ENCODE data around the gene RNU6-8.

RNU6-8 gene

GRCh38 chr14:32202998-32203882 is at the start of gene RNU6-8:
TSS of gene RNU6-8 (minus strand) at chr14:32203269.
- in situ Hi-C loops (cut with HindIII; ENCODE audit: low sequenced_read_pairs) = no loop called here

- in situ Hi-C loops (cut with HindIII; ENCODE audit: low sequenced_read_pairs) = no loop called here
These were observed 49.1 kb upstream of the RNU6-8 start for GRCh38 chr14:32252030-32252670.

GRCh38 chr14:32251530-32251929 is 48.5 kb upstream of the RNU6-8 start:
- in situ Hi-C loops (cut with HindIII; ENCODE audit: low sequenced_read_pairs) = no loop called here

- in situ Hi-C loops (cut with HindIII; ENCODE audit: low sequenced_read_pairs) = no loop called here
These were observed 47.6 kb upstream of the RNU6-8 start for GRCh38 chr14:32250681-32251080.

- in situ Hi-C loops (cut with HindIII; ENCODE audit: low sequenced_read_pairs) = no loop called here
These were observed 46.7 kb upstream of the RNU6-8 start for GRCh38 chr14:32249780-32250179.

- in situ Hi-C loops (cut with HindIII; ENCODE audit: low sequenced_read_pairs) = no loop called here
These were observed 46.3 kb upstream of the RNU6-8 start for GRCh38 chr14:32249371-32249770.

- in situ Hi-C loops (cut with HindIII; ENCODE audit: low sequenced_read_pairs) = no loop called here
These were observed 43.7 kb upstream of the RNU6-8 start for GRCh38 chr14:32246751-32247150.

- in situ Hi-C loops (cut with HindIII; ENCODE audit: low sequenced_read_pairs) = no loop called here
These were observed 41.3 kb upstream of the RNU6-8 start for GRCh38 chr14:32244404-32244803.

GRCh38 chr14:32233260-32233659 is 30.2 kb upstream of the RNU6-8 start:
- in situ Hi-C loops (cut with HindIII; ENCODE audit: low sequenced_read_pairs) = no loop called here

GRCh38 chr14:32232481-32232880 is 29.4 kb upstream of the RNU6-8 start:
- in situ Hi-C loops (cut with HindIII; ENCODE audit: low sequenced_read_pairs) = no loop called here

- in situ Hi-C loops (cut with HindIII; ENCODE audit: low sequenced_read_pairs) = no loop called here
These were observed 27.7 kb upstream of the RNU6-8 start for GRCh38 chr14:32230695-32231280.

- in situ Hi-C loops (cut with HindIII; ENCODE audit: low sequenced_read_pairs) = no loop called here
These were observed 27.1 kb upstream of the RNU6-8 start for GRCh38 chr14:32230181-32230580.

- in situ Hi-C loops (cut with HindIII; ENCODE audit: low sequenced_read_pairs) = no loop called here
These were observed 23.0 kb upstream of the RNU6-8 start for GRCh38 chr14:32226056-32226455.

GRCh38 chr14:32225378-32225920 is 22.4 kb upstream of the RNU6-8 start:
- in situ Hi-C loops (cut with HindIII; ENCODE audit: low sequenced_read_pairs) = no loop called here

- in situ Hi-C loops (cut with HindIII; ENCODE audit: low sequenced_read_pairs) = no loop called here
These were observed 21.8 kb upstream of the RNU6-8 start for GRCh38 chr14:32224737-32225377.

GRCh38 chr14:32217301-32217700 is 14.2 kb upstream of the RNU6-8 start:
- in situ Hi-C loops (cut with HindIII; ENCODE audit: low sequenced_read_pairs) = no loop called here

- in situ Hi-C loops (cut with HindIII; ENCODE audit: low sequenced_read_pairs) = no loop called here
These were observed 9.8 kb upstream of the RNU6-8 start for GRCh38 chr14:32212833-32213232.

GRCh38 chr14:32211068-32211404 is 8.0 kb upstream of the RNU6-8 start:
- in situ Hi-C loops (cut with HindIII; ENCODE audit: low sequenced_read_pairs) = no loop called here

GRCh38 chr14:32209471-32209870 is 6.4 kb upstream of the RNU6-8 start:
- in situ Hi-C loops (cut with HindIII; ENCODE audit: low sequenced_read_pairs) = no loop called here

GRCh38 chr14:32208490-32208889 is 5.4 kb upstream of the RNU6-8 start:
- in situ Hi-C loops (cut with HindIII; ENCODE audit: low sequenced_read_pairs) = no loop called here

GRCh38 chr14:32206552-32206951 is 3.5 kb upstream of the RNU6-8 start:
- in situ Hi-C loops (cut with HindIII; ENCODE audit: low sequenced_read_pairs) = no loop called here

Data from DLD1 (cell line).